HCT116 (cell line): ENCODE data around the gene CABLES1. TPM values are rescaled to one million over a fixed set of nuclear protein-coding genes. Genes with fewer than 3 reads are reported as not detected.
A peak's percentile ranks its signal among the peaks of the same experiment; 100 is the strongest.

Experiments used
- ATAC-seq: fragments of 200-7000 bp; cut with Tn5 transposase; 2 replicates; pipeline ENCODE4 v1.9.1; 2020; ENCODE audit warnings: mild to moderate bottlenecking, moderate library complexity
- BruUV-seq: library from RNA; stranded (reverse); fragments of 400-500 nt; replicated peaks from 2 replicates; lab custom pipeline; 2021; lab: Mats Ljungman, UMichigan
- CTCF ChIA-PET: fragments of 300-600 bp; sonication (Branson Sonifier 250); formaldehyde crosslinking; loops from one replicate; lab custom pipeline; 2021; ENCODE audit warnings: antibody characterized with exemption; lab: Charles Lee
- POLR2A ChIA-PET: fragments of 300-600, 350-600 bp; sonication (Branson Sonifier 250); formaldehyde crosslinking; loops from one replicate; lab custom pipeline; 2021; ENCODE audit warnings: antibody characterized with exemption; lab: Charles Lee
- RAD21 ChIA-PET, 2 experiments: fragments of 300-600 bp; sonication (Branson Sonifier 250); formaldehyde crosslinking; loops; one replicate each; lab custom pipeline; 2023; ENCODE audit warnings: low total read pairs in 2 of 2; ENCODE audit not compliant: uncharacterized antibody in 2 of 2, unreplicated experiment in 2 of 2, low non-redundant PET in 1 of 2; lab: Charles Lee
- DNase-seq: peaks from one replicate; pipeline ENCODE4 v3.0.0-alpha.2; 2010; ENCODE audit warnings: low read depth, low spot score
- H2AFZ ChIP-seq: fragments of 200-600 bp; shearing (Covaris generic), sonication (generic); 2 replicates; pipeline ENCODE4 v1.6.1; 2017; ENCODE audit warnings: low read depth, mixed run types, mixed read lengths, antibody characterized with exemption, low read length; ENCODE audit not compliant: poor library complexity, severe bottlenecking
- H3K27ac ChIP-seq: 2 replicates; pipeline ENCODE4 v1.5.1; 2012; ENCODE audit warnings: low read depth, low read length
- H3K27me3 ChIP-seq: fragments of 200-600 bp; sonication (generic); 2 replicates; pipeline ENCODE4 v1.6.1; 2016; ENCODE audit warnings: mixed run types, low read length, mixed read lengths; ENCODE audit not compliant: insufficient read depth
- H3K36me3 ChIP-seq, 2 experiments: fragments of 200-500 bp in 1 of 2; fragments of 200-600 bp in 1 of 2; sonication (Bioruptor generic) in 1 of 2; sonication (generic) in 1 of 2; 2 replicates each; pipeline versions ENCODE4 v1.5.1 to v1.6.1; 2014 to 2016; ENCODE audit warnings: low read length in 2 of 2, inconsistent platforms in 1 of 2, mixed read lengths in 1 of 2, mixed run types in 1 of 2; ENCODE audit not compliant: insufficient read depth in 2 of 2, control insufficient read depth in 1 of 2
- H3K4me1 ChIP-seq, 2 experiments: fragments of 200-600 bp in 1 of 2; sonication (generic) in 1 of 2; 2 replicates each; pipeline versions ENCODE4 v1.5.1 to v1.6.1; 2012 to 2017; ENCODE audit warnings: low read length in 2 of 2, inconsistent platforms in 1 of 2, mild to moderate bottlenecking in 1 of 2, mixed read lengths in 1 of 2, mixed run types in 1 of 2, moderate library complexity in 1 of 2; ENCODE audit not compliant: insufficient read depth in 2 of 2, control insufficient read depth in 1 of 2
- H3K4me2 ChIP-seq: fragments of 200-600 bp; sonication (generic); 2 replicates; pipeline ENCODE4 v1.6.1; 2017; ENCODE audit warnings: mixed run types, low read length, mixed read lengths
- H3K4me3 ChIP-seq, 2 experiments: fragments of 200-600 bp in 1 of 2; sonication (generic) in 1 of 2; replicated peaks in 1 of 2; 2 replicates each; pipeline ENCODE4 v1.5.1; 2011 to 2016; ENCODE audit warnings: low read length in 2 of 2, control low read depth in 1 of 2, low read depth in 1 of 2, mild to moderate bottlenecking in 1 of 2, mixed read lengths in 1 of 2, mixed run types in 1 of 2
- H3K79me2 ChIP-seq: fragments of 200-600 bp; sonication (generic); 2 replicates; pipeline ENCODE4 v1.6.1; 2017; ENCODE audit warnings: mild to moderate bottlenecking, mixed run types, low read length, moderate library complexity, mixed read lengths; ENCODE audit not compliant: insufficient read depth
- H3K9ac ChIP-seq: fragments of 200-600 bp; sonication (generic); 2 replicates; pipeline ENCODE4 v1.6.1; 2016; ENCODE audit warnings: low read length, mixed read lengths
- H3K9me2 ChIP-seq: fragments of 200-600 bp; sonication (generic), shearing (Covaris generic); 2 replicates; pipeline ENCODE4 v1.6.1; 2017; ENCODE audit warnings: mixed run types, mild to moderate bottlenecking, moderate library complexity; ENCODE audit not compliant: insufficient read depth
- H3K9me3 ChIP-seq, 2 experiments: fragments of 200-500 bp in 1 of 2; fragments of 200-600 bp in 1 of 2; sonication (Bioruptor generic) in 1 of 2; sonication (generic) in 1 of 2; 2 replicates each; pipeline ENCODE4 v1.6.1; 2014 to 2017; ENCODE audit warnings: low read length in 2 of 2, mixed read lengths in 2 of 2, inconsistent platforms in 1 of 2, low read depth in 1 of 2, mild to moderate bottlenecking in 1 of 2, mixed run types in 1 of 2, moderate library complexity in 1 of 2; ENCODE audit not compliant: control insufficient read depth in 1 of 2, insufficient read depth in 1 of 2
- H4K20me1 ChIP-seq: fragments of 200-600 bp; sonication (generic), shearing (Covaris generic); 2 replicates; pipeline ENCODE4 v1.6.1; 2017; ENCODE audit warnings: mixed run types, mild to moderate bottlenecking, moderate library complexity; ENCODE audit not compliant: insufficient read depth
- CBX3 ChIP-seq: IDR thresholded peaks from 2 replicates; pipeline ENCODE4 v1.6.1; 2012; ENCODE audit warnings: low read depth
- EZH2phosphoT487 ChIP-seq: fragments of 200-600 bp; IDR thresholded peaks from 2 replicates; pipeline ENCODE4 v1.6.1; 2018; ENCODE audit warnings: antibody characterized with exemption, borderline replicate concordance
- FOSL1 ChIP-seq: IDR thresholded peaks from 2 replicates; pipeline ENCODE4 v1.6.1; 2012; ENCODE audit warnings: low read depth
- JUND ChIP-seq: IDR thresholded peaks from 2 replicates; pipeline ENCODE4 v1.6.1; 2012
- POLR2AphosphoS5 ChIP-seq: IDR thresholded peaks from 2 replicates; pipeline ENCODE4 v1.6.1; 2011; ENCODE audit warnings: mild to moderate bottlenecking, low read depth, low read length, moderate library complexity
- RAD21 ChIP-seq: IDR thresholded peaks from 2 replicates; pipeline ENCODE4 v1.6.1; 2012; ENCODE audit warnings: low read depth, mild to moderate bottlenecking
- SP1 ChIP-seq: IDR thresholded peaks from 2 replicates; pipeline ENCODE4 v1.6.1; 2012; ENCODE audit warnings: low read depth
- SRF ChIP-seq: IDR thresholded peaks from 2 replicates; pipeline ENCODE4 v1.6.1; 2012; ENCODE audit warnings: low read depth
- TCF7L2 ChIP-seq: IDR thresholded peaks from 2 replicates; pipeline ENCODE4 v1.7.0; 2011; ENCODE audit warnings: borderline replicate concordance, inconsistent platforms; ENCODE audit not compliant: insufficient read depth, insufficient read length; ENCODE audit errors: extremely low read depth
- ZNF274 ChIP-seq: fragments of 200-500 bp; sonication (Bioruptor generic); IDR thresholded peaks from 2 replicates; pipeline ENCODE4 v1.6.1; 2014; ENCODE audit warnings: mild to moderate bottlenecking, low read depth, low read length, inconsistent platforms
- intact Hi-C: fragments of 100-400 bp; cut with micrococcal nuclease; formaldehyde crosslinking; loops from 2 replicates; pipeline ENCODE4 v1.10.0; 2022
- total RNA-seq: library from RNA; stranded (reverse); gene quantifications from one replicate; pipeline ENCODE4 v1.2.1, GENCODE V29; 2021; ENCODE audit not compliant: unreplicated experiment

Gene CABLES1
- total RNA-seq, 1 experiment from 2014 or later: 7.7 TPM

- peak; percentile 46 for DNase-seq
- Histone ChIP-seq H3K4me1 (peaks cover 10 to 33% of the 10 kb centered on the region in 2 experiments), H3K4me3 (peak overlapping the region in 1 of 2 experiments; percentile 20; a peak in 1 of 4 replicates), H3K9ac (no peak overlapping the region), H4K20me1 (no peaks in the 10 kb centered on the region), H3K4me2 (peak overlapping the region; percentile 62), H3K27ac (no peak overlapping the region; the same call in 1 of the 2 replicates), H2AFZ (no peak overlapping the region), H3K9me3 (no peaks in the 10 kb centered on the region), H3K27me3 (no peaks in the 10 kb centered on the region), H3K9me2 (no peaks in the 10 kb centered on the region), H3K36me3 (no peaks in the 10 kb centered on the region), H3K79me2 (no peaks in the 10 kb centered on the region)
- BruUV-seq: no TSS peak
- ChIA-PET RAD21 (no interaction called here), CTCF (no interaction called here), POLR2A (no interaction called here)
- intact Hi-C loops: no loop called here
- ATAC-seq: peak; percentile 80
- TF ChIP-seq JUND (peak; percentile 58; the same call in 1 of the 2 replicates), EZH2phosphoT487 (no peak), FOSL1 (peak; percentile 63), SP1 (peak; percentile 58; the same call in 1 of the 2 replicates), CBX3 (peak; percentile 25; the same call in 1 of the 2 replicates), TCF7L2 (peak; percentile 61), SRF (peak; percentile 98), ZNF274 (no peak)
Observed at GRCh38 chr18:23291456-23292205, 156.3 kb downstream of the CABLES1 start.

GRCh38 chr18:23300231-23300805, 165.0 kb downstream of the CABLES1 start:
- ChIA-PET RAD21 (no interaction called here), CTCF (no interaction called here), POLR2A (no interaction called here)
- H3K27ac ChIP-seq: no peak overlapping the region
- no peaks in the 10 kb centered on the region for H3K79me2 ChIP-seq
- no peaks in the 10 kb centered on the region for H3K27me3 ChIP-seq
- DNase-seq (no peak), ATAC-seq (no peak)
- no peaks in the 10 kb centered on the region for H3K9me2 ChIP-seq
- H3K9ac ChIP-seq: no peak overlapping the region
- no peak for TF ChIP-seq TCF7L2
- TF ChIP-seq ZNF274: no peak
- no peak for TF ChIP-seq POLR2AphosphoS5
- no peak for TF ChIP-seq RAD21
- H3K4me2 ChIP-seq: no peak overlapping the region
- BruUV-seq: no TSS peak
- no peaks in the 10 kb centered on the region for H3K9me3 ChIP-seq
- no peak overlapping the region for H2AFZ ChIP-seq
- no peak overlapping the region for H3K4me3 ChIP-seq
- H3K4me1 ChIP-seq: no peaks in the 10 kb centered on the region
- H3K36me3 ChIP-seq: no peaks in the 10 kb centered on the region
- H4K20me1 ChIP-seq: no peaks in the 10 kb centered on the region
- intact Hi-C loops: no loop called here
